GM12891 (cell line): ENCODE measurements around the gene FBN1.

Experiments used
- DNase-seq: peaks from one replicate; pipeline ENCODE4 v3.0.0; 2011; ENCODE audit warnings: low spot score; ENCODE audit not compliant: insufficient read length
- FAIRE-seq: peaks from 2 replicates; lab custom pipeline; 2011; peaks lifted over from hg19 to GRCh38; lab: Jason Lieb, UNC
- PAX5 ChIP-seq: IDR thresholded peaks from 2 replicates; pipeline ENCODE4 v1.6.1; 2011; ENCODE audit warnings: low read length, moderate library complexity, mild to moderate bottlenecking; ENCODE audit not compliant: insufficient read depth, severe bottlenecking
- POLR2A ChIP-seq: IDR thresholded peaks from 2 replicates; pipeline ENCODE4 v1.6.1; 2011; ENCODE audit warnings: low read depth, low read length, control low read depth
- POLR2AphosphoS5 ChIP-seq: IDR thresholded peaks from 2 replicates; pipeline ENCODE4 v1.6.1; 2011; ENCODE audit warnings: low read depth, low read length, control low read depth
- POU2F2 ChIP-seq: IDR thresholded peaks from 2 replicates; pipeline ENCODE4 v1.6.1; 2011; ENCODE audit warnings: low read depth, mild to moderate bottlenecking, control low read depth, low read length, moderate library complexity
- SPI1 ChIP-seq: IDR thresholded peaks from 2 replicates; pipeline ENCODE4 v1.6.1; 2011; ENCODE audit warnings: low read depth, low read length, control low read depth
- TAF1 ChIP-seq: IDR thresholded peaks from 2 replicates; pipeline ENCODE4 v1.6.1; 2011; ENCODE audit warnings: low read depth, low read length, control low read depth

Gene FBN1

GRCh38 chr15:48532946-48533345 lies 112.6 kb downstream of the FBN1 start:
- no peak for FAIRE-seq
- no peak for DNase-seq
- TF ChIP-seq POLR2A = no peak
- TF ChIP-seq POU2F2 = no peak
- no peak for TF ChIP-seq SPI1
- TF ChIP-seq POLR2AphosphoS5 = no peak
- no peak for TF ChIP-seq PAX5
- TF ChIP-seq TAF1 = no peak

GRCh38 chr15:48530528-48530927 lies 115.0 kb downstream of the FBN1 start:
- DNase-seq (no peak), FAIRE-seq (no peak)
- TF ChIP-seq POLR2AphosphoS5 = no peak
- TF ChIP-seq TAF1 = no peak
- TF ChIP-seq POLR2A = no peak

- no peak for DNase-seq
- no peak for TF ChIP-seq POU2F2
- TF ChIP-seq PAX5 = no peak
- TF ChIP-seq SPI1 = no peak
- TF ChIP-seq TAF1 = no peak
- TF ChIP-seq POLR2AphosphoS5 = no peak
- TF ChIP-seq POLR2A = no peak
- no peak for FAIRE-seq
Observed at GRCh38 chr15:48528921-48529320, 116.6 kb downstream of the FBN1 start.

GRCh38 chr15:48527517-48527916 lies 118.0 kb downstream of the FBN1 start:
- FAIRE-seq = no peak
- DNase-seq = no peak
- TF ChIP-seq SPI1 = no peak
- TF ChIP-seq POLR2AphosphoS5 = no peak
- no peak for TF ChIP-seq TAF1
- TF ChIP-seq PAX5 = no peak
- no peak for TF ChIP-seq POLR2A
- TF ChIP-seq POU2F2 = no peak

- DNase-seq (no peak), FAIRE-seq (no peak)
- TF ChIP-seq PAX5 = no peak
- TF ChIP-seq TAF1 = no peak
- no peak for TF ChIP-seq POLR2AphosphoS5
- no peak for TF ChIP-seq SPI1
- no peak for TF ChIP-seq POLR2A
- TF ChIP-seq POU2F2 = no peak
Observed at GRCh38 chr15:48522911-48523310, 122.6 kb downstream of the FBN1 start.

- FAIRE-seq (no peak), DNase-seq (no peak)
- TF ChIP-seq POLR2AphosphoS5 (no peak), PAX5 (no peak), POLR2A (no peak), POU2F2 (no peak), SPI1 (no peak), TAF1 (no peak)
Observed at GRCh38 chr15:48522123-48522522, 123.4 kb downstream of the FBN1 start.

- no peak for TF ChIP-seq POLR2A
- no peak for TF ChIP-seq POLR2AphosphoS5
- TF ChIP-seq POU2F2 = no peak
- TF ChIP-seq SPI1 = no peak
- no peak for DNase-seq
- FAIRE-seq = no peak
Observed at GRCh38 chr15:48520376-48521155, 124.9 kb downstream of the FBN1 start.

GRCh38 chr15:48516121-48516520 lies 129.4 kb downstream of the FBN1 start:
- DNase-seq (no peak), FAIRE-seq (no peak)
- TF ChIP-seq POLR2AphosphoS5 (no peak), PAX5 (no peak), TAF1 (no peak), SPI1 (no peak), POU2F2 (no peak), POLR2A (no peak)

- no peak for TF ChIP-seq SPI1
- no peak for TF ChIP-seq POLR2A
- TF ChIP-seq PAX5 = no peak
- TF ChIP-seq TAF1 = no peak
- TF ChIP-seq POU2F2 = no peak
- TF ChIP-seq POLR2AphosphoS5 = no peak
- DNase-seq (no peak), FAIRE-seq (no peak)
Observed at GRCh38 chr15:48515500-48515899, 130.0 kb downstream of the FBN1 start.

- FAIRE-seq (no peak), DNase-seq (no peak)
- TF ChIP-seq POLR2A (no peak), TAF1 (no peak), PAX5 (no peak), SPI1 (no peak), POU2F2 (no peak), POLR2AphosphoS5 (no peak)
Observed at GRCh38 chr15:48514103-48514816, 131.2 kb downstream of the FBN1 start.
